Calu3 (cell line): ENCODE data around the gene CTXN2. TPM values are rescaled to one million over a fixed set of nuclear protein-coding genes. Genes with fewer than 3 reads are reported as not detected.

Experiments
- BruUV-seq: library from RNA; stranded (reverse); fragments of 400-500 nt; replicated peaks from 2 replicates; lab custom pipeline; 2021; lab: Mats Ljungman, UMichigan
- CTCF ChIA-PET: fragments of 300-600 bp; sonication (Branson Sonifier 250); formaldehyde crosslinking; loops from one replicate; lab custom pipeline; 2022; ENCODE audit warnings: antibody characterized with exemption; lab: Charles Lee
- DNase-seq: peaks from one replicate; pipeline ENCODE4 v3.0.0; 2022
- H3K27ac Mint-ChIP-seq: one replicate; pipeline ENCODE4 v1.8.0; 2022; ENCODE audit warnings: mixed read lengths; ENCODE audit not compliant: unreplicated experiment
- H3K27me3 Mint-ChIP-seq: one replicate; pipeline ENCODE4 v1.8.0; 2022; ENCODE audit warnings: mixed read lengths; ENCODE audit not compliant: unreplicated experiment
- H3K36me3 Mint-ChIP-seq: one replicate; pipeline ENCODE4 v1.8.0; 2022; ENCODE audit warnings: mild to moderate bottlenecking, moderate library complexity, mixed read lengths; ENCODE audit not compliant: insufficient read depth, unreplicated experiment
- H3K4me1 Mint-ChIP-seq: one replicate; pipeline ENCODE4 v1.8.0; 2022; ENCODE audit warnings: mild to moderate bottlenecking, low read depth, mixed read lengths; ENCODE audit not compliant: unreplicated experiment
- H3K4me3 Mint-ChIP-seq: one replicate; pipeline ENCODE4 v1.8.0; 2022; ENCODE audit warnings: mild to moderate bottlenecking, low read depth, moderate library complexity, mixed read lengths; ENCODE audit not compliant: unreplicated experiment
- H3K9me3 Mint-ChIP-seq: one replicate; pipeline ENCODE4 v1.8.0; 2022; ENCODE audit warnings: low read depth, mixed read lengths; ENCODE audit not compliant: unreplicated experiment
- intact Hi-C: fragments of 100-400 bp; cut with micrococcal nuclease; formaldehyde crosslinking; loops from one replicate; pipeline ENCODE4 v1.10.0; 2022; ENCODE audit not compliant: unreplicated experiment
- total RNA-seq: library from RNA; stranded (reverse); gene quantifications from 2 replicates; pipeline ENCODE4 v1.2.3, GENCODE V29; 2022
- TF ChIP-seq, protein P1 (sequence below): fragments of 200-600 bp; IDR thresholded peaks from one replicate; pipeline ENCODE4 v1.8.0; 2022; ENCODE audit warnings: antibody characterized with exemption; ENCODE audit not compliant: unreplicated experiment

CTXN2 gene
- total RNA-seq, 1 experiment from 2014 or later = not detected

- no TSS peak for BruUV-seq
- Mint-ChIP-seq H3K9me3 (no peaks in the 10 kb centered on the region), H3K27me3 (peaks cover 22% of the 10 kb centered on the region), H3K4me1 (no peaks in the 10 kb centered on the region), H3K36me3 (no peaks in the 10 kb centered on the region), H3K27ac (no peak overlapping the region), H3K4me3 (no peak overlapping the region)
- intact Hi-C loops = no loop called here
- TF ChIP-seq, protein P1, sequence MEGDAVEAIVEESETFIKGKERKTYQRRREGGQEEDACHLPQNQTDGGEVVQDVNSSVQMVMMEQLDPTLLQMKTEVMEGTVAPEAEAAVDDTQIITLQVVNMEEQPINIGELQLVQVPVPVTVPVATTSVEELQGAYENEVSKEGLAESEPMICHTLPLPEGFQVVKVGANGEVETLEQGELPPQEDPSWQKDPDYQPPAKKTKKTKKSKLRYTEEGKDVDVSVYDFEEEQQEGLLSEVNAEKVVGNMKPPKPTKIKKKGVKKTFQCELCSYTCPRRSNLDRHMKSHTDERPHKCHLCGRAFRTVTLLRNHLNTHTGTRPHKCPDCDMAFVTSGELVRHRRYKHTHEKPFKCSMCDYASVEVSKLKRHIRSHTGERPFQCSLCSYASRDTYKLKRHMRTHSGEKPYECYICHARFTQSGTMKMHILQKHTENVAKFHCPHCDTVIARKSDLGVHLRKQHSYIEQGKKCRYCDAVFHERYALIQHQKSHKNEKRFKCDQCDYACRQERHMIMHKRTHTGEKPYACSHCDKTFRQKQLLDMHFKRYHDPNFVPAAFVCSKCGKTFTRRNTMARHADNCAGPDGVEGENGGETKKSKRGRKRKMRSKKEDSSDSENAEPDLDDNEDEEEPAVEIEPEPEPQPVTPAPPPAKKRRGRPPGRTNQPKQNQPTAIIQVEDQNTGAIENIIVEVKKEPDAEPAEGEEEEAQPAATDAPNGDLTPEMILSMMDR = no peak
- CTCF ChIA-PET = no interaction called here
- DNase-seq = no peak
These were observed 5.9 kb upstream of the CTXN2 start for GRCh38 chr15:48185529-48185928.

DNA sequence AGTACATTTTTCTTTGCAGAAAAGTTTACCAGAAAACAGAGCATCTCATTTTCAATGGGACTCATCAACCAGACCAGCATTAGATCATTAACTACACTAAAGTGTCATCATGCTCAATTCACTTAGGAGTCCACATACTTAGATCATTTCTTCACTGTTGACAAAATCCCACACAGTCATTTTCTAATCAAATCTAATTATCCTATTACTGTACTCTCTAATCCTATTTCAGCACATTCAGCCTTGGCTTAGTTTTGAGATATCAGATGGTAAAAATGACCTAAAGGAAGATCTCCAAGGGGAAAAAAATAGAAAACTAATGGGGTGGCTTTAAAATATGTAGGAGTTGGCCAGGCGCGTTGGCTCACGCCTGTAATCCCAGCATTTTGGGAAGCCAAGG is 5.2 kb upstream of the CTXN2 start:
- H3K36me3 Mint-ChIP-seq = no peaks in the 10 kb centered on the region
- BruUV-seq = no TSS peak
- DNase-seq = no peak
- intact Hi-C loops = no loop called here
- CTCF ChIA-PET = no interaction called here
- H3K27ac Mint-ChIP-seq = no peak overlapping the region
- TF ChIP-seq, protein P1 = no peak
- no peak overlapping the region for H3K4me3 Mint-ChIP-seq
- no peaks in the 10 kb centered on the region for H3K9me3 Mint-ChIP-seq
- H3K27me3 Mint-ChIP-seq = peaks cover 29% of the 10 kb centered on the region
- peaks cover 6% of the 10 kb centered on the region for H3K4me1 Mint-ChIP-seq

DNA sequence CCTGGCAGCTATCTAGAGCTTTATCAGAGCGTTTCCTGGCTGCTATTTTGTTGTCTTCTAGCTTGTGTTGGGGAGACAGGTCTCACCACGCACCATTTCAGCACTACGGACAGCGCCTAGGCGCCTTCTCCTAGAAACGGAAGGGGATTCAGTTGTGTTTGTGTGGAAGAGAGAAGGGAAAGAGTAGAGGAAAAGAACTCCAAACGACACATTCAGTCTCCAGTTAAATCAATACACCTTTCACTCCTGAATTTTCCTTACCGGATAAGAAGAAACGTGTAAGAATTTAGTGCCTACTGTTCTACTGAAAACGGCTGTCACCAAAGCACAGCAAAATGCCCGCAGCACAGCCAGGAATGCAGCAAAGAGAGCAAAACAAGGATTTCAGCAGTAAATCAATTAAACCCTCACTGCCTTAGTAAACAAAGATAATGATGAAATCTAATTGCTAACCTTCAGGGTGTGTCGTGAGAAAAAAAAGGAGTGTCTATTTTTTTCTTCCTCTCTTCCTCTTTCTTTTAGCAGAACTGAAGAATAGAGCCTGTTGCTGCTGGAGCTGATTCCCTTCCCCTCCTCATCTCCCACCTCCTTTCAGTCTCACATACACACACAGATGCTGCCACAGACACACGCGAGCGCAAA is 412 bp upstream of the CTXN2 start:
- Mint-ChIP-seq H3K4me3 (peak overlapping the region; percentile 62), H3K36me3 (no peaks in the 10 kb centered on the region), H3K27me3 (peaks cover 37% of the 10 kb centered on the region), H3K9me3 (peaks cover 2% of the 10 kb centered on the region), H3K4me1 (peaks cover 11% of the 10 kb centered on the region), H3K27ac (no peak overlapping the region)
- no TSS peak for BruUV-seq
- CTCF ChIA-PET = no interaction called here
- intact Hi-C loops = no loop called here
- TF ChIP-seq, protein P1 = no peak
- DNase-seq = peak; percentile 75

- Mint-ChIP-seq H3K27me3 (no peaks in the 10 kb centered on the region), H3K36me3 (no peaks in the 10 kb centered on the region), H3K9me3 (no peaks in the 10 kb centered on the region), H3K27ac (no peak overlapping the region), H3K4me3 (no peak overlapping the region), H3K4me1 (no peaks in the 10 kb centered on the region)
- intact Hi-C loops = no loop called here
- DNase-seq = no peak
- CTCF ChIA-PET = no interaction called here
- BruUV-seq = no TSS peak
- TF ChIP-seq, protein P1 = no peak
These were observed 10.6 kb downstream of the CTXN2 start for GRCh38 chr15:48202068-48202467.
